NCI-H82 treated with DMSO at 0.1 percent for 48 hours (cell line): ENCODE data around the gene CRACDL.

ENCODE experiments used
- DNase-seq: peaks from one replicate; lab custom pipeline; 2025; ENCODE audit not compliant: unreplicated experiment; lab: John Stamatoyannopoulos, UW

CRACDL gene

GRCh38 chr2:98805412-98806171 lies 130.4 kb downstream of the CRACDL start:
- DNase-seq, result no peak

GRCh38 chr2:98804736-98805135 lies 131.3 kb downstream of the CRACDL start:
- no peak for DNase-seq

GRCh38 chr2:98804265-98804650 lies 131.8 kb downstream of the CRACDL start:
- DNase-seq, result no peak

- DNase-seq, result no peak
Observed at GRCh38 chr2:98803405-98804264, 132.4 kb downstream of the CRACDL start.

- no peak for DNase-seq
Observed at GRCh38 chr2:98802344-98802743, 133.7 kb downstream of the CRACDL start.

- DNase-seq, result no peak
Observed at GRCh38 chr2:98801921-98802321, 134.1 kb downstream of the CRACDL start.

GRCh38 chr2:98801286-98801685 lies 134.7 kb downstream of the CRACDL start:
- no peak for DNase-seq

GRCh38 chr2:98800330-98801064 lies 135.5 kb downstream of the CRACDL start:
- no peak for DNase-seq

GRCh38 chr2:98799375-98800329 lies 136.4 kb downstream of the CRACDL start:
- no peak for DNase-seq

- DNase-seq, result no peak
Observed at GRCh38 chr2:98796775-98797544, 139.1 kb downstream of the CRACDL start.

GRCh38 chr2:98795891-98796676 lies 139.9 kb downstream of the CRACDL start:
- DNase-seq, result no peak

- DNase-seq, result no peak
Observed at GRCh38 chr2:98793897-98794830, 141.9 kb downstream of the CRACDL start.

GRCh38 chr2:98793275-98793674 lies 142.8 kb downstream of the CRACDL start:
- no peak for DNase-seq

GRCh38 chr2:98790221-98790620 lies 145.8 kb downstream of the CRACDL start:
- no peak for DNase-seq

- DNase-seq, result no peak
Observed at GRCh38 chr2:98787700-98788099, 148.3 kb downstream of the CRACDL start.

GRCh38 chr2:98786179-98786578 lies 149.8 kb downstream of the CRACDL start:
- DNase-seq, result no peak

GRCh38 chr2:98782570-98782969 lies 153.5 kb downstream of the CRACDL start:
- no peak for DNase-seq

- DNase-seq, result no peak
Observed at GRCh38 chr2:98781822-98782221, 154.2 kb downstream of the CRACDL start.
